Esophagus (tissue), 2 donors: ENCODE data around the gene RPE. TPM values are rescaled to one million over a fixed set of nuclear protein-coding genes. Genes with fewer than 3 reads are reported as not detected.

Source experiments
- polyA plus RNA-seq, 2 donors: library from polyadenylated mRNA; stranded (reverse); fragments of 200-250 nt; gene quantifications; one replicate each; pipeline ENCODE4 v1.2.3, GENCODE V29; 2013
- donor health status: healthy with polysubstance abuse.
- donor health status: Bipolar disorder and iron deficiency.

The RPE gene
- polyA plus RNA-seq, 2 donors, result 13.8 to 20.4 TPM

Other genes with a start within 250 kb of the RPE start
- under 1 TPM; under 0.01 to 0.02 TPM for gene UNC80, start 230.8 kb upstream of the RPE start, polyA plus RNA-seq
- gene KANSL1L, start 168.8 kb downstream of the RPE start, polyA plus RNA-seq, result 1 to 10 TPM; 2.7 to 3.0 TPM
- under 1 TPM; 0.56 to 0.57 TPM for gene ACADL, start 222.8 kb downstream of the RPE start, polyA plus RNA-seq